HG02623 (cell line): ENCODE measurements around the gene SFXN3.

Source experiments
- ATAC-seq: cut with Tn5 transposase; IDR thresholded peaks from one replicate; pipeline ENCODE4 v1.9.1; 2021; ENCODE audit warnings: moderate library complexity; ENCODE audit not compliant: unreplicated experiment

Gene SFXN3

DNA sequence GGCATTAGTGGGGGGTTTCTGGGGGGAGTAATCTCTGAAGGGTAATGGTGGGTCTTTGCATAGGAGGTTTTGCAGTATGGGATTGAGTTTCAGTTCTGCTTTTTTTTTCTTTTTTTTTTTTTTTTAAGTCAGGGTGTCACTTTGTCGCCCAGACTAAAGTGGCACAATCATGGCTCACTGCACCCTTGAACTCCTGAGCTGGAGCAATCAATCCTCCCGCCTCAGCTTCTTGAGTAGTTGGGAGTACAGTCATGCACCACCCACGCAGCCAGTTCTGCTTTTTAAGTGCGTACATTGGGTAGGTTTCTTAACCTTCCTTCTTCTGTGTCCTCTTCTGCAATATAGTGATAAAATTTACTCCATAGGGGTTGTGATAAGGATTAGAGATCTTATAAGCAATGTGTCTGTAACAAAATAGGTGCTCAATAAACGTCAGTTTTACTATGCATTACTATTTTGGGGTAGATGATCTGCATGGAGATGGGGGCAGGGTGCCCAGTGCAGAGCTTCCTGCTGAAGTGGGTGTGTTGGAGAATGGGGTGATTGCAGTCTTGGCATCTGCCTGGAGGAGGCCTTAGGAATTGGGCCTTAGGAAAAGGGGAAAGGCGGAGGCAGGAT lies 40.3 kb downstream of the SFXN3 start:
- ATAC-seq, result no peak

DNA sequence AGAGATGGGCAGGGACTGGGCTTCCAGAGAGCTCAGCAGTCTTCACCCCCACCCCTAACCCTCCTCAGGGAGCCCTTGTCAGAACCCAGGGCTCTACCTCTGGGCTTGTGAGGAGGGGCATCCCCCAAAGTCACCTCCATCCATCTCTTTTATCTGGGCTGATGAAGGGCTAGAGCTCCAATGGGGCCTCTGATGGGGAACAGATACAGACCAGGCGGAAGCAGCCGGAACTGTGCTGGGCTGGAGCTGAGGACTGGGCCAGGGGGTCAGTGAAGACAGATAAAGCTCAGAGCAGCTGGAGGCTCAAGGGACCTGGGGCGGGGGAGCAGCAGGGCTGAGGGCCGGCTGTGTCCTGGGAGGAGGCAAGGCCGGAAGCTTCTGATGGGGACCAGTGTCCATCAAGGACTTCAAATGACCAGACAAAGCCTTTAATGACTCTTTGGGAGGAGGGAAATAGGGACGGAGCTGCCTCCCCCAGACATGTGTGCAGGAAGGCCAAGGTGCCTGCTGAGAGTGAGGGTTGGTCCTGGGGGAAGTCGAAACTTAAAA lies 40.9 kb downstream of the SFXN3 start:
- no peak for ATAC-seq

DNA sequence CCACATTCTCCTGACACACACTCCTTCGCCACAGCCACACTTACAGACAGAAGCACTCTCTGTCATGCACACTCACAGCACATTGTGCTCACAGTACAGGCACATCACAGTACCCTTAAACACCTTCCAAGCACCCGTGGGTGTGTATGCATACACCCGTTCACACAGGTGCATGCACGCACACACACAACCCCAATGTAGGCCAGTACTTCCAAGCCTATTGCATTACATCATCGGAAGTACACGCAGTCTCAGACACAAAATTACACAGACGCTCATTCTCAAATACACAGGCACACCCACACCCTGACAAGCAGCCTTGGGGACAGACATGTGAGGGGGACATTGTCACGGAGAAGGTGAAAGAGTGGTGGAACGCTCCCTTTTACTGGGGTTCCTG lies 41.9 kb downstream of the SFXN3 start:
- no peak for ATAC-seq

DNA sequence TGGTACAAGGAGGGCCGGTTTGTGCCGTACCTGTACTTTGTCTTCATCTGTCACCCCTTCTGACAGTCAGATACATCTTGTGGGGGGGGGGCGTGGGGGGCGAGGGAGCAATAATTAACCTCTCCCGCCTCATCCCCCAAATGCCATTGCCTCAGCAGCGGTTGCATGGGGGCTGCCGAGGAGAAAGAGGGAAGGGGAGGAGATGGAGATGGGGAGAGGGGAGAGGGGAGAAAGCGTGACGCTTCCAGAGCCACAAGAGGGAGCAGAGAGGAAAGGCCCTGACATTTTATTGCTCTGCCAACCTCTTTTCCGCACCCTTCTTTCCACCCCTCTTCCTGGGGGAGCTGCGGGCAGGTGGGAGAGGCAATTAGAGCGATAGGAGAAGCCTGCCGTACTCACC lies 42.6 kb downstream of the SFXN3 start:
- ATAC-seq, result no peak

DNA sequence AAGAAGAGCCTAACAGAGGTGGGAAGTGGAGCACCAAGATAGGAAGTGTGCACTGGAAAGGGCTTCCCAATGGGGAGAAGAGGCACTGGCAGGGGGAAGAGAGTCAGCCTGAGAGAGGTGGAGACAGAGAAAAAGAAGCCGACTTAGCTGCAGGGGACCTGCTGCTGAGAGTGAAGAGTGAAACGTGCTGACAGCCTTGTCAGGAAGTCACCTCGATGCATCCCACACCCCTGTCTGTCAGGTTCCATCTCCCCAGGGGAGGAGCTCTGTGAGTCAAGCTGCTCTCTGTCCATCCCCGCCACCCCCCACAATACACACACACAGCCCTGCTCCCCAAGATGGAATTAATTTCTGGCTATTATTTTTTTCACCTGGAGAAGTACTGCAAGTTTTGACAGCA lies 44.7 kb downstream of the SFXN3 start:
- ATAC-seq, result no peak

DNA sequence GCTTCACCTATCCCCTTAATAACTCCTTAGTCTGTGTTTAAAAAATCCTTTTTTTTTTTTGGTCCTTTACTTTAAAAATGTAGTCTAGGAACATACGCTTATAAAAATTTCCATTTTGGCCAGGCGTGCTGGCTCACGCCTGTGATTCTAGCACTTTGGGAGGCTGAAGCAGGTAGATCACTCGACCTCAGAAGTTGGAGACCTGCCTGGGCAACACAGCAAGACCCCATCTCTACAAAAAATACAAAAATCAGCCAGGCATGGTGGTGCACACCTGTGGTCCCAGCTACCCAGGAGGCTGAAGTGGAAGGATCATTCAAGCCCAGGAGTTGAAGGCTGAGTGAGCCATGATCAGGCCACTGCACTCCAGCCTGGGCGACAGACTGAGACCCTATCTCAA lies 45.6 kb downstream of the SFXN3 start:
- no peak for ATAC-seq

DNA sequence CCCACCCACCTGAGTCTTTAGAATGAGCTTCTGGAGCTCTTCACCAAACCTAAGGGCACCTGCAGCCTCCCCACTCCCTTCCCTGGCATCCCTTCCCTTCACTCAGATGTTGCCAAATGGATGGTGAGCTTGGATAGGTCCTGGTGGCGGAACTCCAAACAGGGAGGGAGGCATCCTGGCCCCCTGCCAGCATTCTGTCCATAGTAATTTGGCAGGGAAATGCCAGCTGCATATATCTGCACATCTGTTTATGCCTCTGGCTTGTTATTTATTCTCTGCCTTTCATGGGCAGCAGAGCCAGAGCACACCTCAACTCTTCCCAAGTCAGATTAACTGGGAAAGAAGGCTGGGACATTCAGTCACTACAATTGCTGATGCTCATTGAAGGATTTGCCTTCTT lies 48.8 kb downstream of the SFXN3 start:
- ATAC-seq, result no peak

DNA sequence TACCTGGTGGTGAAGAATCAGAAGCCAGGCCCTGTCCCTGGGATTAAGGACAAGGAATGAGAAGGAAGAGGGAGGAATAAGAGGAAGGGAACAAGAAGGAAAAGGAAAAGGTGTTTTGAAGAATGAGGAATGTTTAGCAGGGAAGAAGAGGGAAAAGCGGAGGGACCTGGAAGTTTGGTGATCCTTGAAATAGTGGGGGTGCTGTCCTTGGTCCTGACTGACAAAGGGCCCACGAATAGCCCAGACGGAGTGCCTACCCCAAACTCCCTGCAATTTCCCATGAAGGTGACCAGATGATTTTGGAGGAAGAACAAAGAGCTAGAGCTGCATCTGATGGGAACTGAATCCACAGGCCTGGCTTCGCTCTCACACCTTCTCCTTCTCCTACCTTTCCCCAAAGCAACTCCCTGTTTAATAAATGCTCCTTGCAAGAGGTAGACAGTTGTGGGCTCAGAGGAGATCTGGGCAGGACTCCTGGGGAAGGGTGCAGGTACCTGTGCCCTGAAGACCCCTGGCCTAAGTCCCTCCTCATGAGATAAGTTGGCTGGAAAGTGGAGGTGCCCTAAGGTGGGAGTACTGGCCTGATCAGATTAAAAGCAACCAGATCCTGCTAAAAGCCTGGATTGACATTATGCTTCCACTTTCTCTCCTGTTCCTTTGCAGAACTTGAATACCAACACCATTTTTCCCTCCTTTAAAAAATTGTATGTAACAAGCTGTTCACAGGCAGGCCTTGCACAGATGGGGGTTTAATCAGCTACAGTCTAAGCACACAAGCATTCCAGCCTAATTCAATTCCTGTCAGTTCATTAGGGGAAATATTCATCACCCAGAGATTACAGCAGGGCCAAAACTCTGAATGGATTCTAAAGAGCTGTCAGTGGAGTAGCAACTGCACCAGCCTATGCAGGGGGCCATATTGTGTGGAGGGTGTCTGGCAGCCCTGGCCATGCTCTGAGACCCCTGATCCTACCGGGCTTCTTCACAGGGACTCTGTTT lies 50.2 kb downstream of the SFXN3 start:
- no peak for ATAC-seq

DNA sequence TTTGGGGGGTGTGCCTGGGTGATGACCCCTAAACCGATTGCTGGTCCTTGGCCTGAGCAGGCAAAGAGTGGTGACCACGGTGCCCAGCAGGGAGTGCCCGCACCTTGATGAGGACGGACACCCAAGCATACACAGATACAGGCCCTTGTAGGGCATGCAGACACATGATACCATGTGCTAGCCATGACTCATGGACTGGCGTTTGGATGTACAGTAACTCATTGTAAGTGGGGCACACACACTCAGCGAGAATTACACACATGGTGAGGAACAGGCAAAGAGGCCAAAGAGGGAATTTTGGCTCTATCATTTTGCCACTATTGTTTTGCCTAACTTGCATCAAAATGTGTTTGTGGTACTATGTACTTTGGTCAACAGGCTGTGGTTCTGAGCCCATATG lies 54.8 kb downstream of the SFXN3 start:
- ATAC-seq, result no peak

DNA sequence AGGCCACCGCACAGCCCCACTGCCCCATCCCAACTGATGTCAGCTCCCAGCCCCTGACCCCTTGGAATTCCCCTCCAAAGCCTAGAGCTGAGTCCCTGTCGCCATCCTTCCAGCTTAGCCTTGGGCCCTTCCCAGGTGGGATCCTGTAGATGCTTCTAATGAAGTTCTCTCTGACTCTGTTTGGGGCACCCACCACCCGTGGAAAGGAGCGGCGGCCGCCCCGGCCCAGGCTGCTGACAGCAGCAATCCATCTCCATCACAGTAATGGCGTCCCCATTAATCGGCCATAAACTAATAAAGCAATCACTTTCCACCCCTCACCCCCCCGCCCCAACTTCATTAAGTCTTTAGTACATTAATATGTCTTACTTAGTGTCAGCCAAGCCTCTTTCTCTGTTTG lies 56.3 kb downstream of the SFXN3 start:
- no peak for ATAC-seq

DNA sequence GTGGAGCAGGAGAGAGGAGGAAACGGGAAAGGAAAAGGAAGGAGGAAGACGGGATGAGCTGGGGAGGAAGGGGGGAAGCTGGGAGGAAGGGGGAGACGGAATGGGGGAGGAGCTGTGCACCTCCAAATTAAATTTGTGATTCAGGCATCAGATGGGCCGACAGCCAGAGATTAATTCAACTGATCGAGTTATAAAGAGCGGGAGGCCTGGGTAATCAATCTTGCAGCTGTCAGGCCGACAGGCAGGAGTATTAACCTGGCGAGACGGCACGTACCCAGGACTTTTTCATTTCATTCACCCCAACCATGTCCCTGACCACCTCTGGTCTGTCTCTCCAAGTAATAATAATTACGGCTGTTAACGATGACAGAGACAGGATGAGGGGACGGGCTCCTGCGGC lies 56.9 kb downstream of the SFXN3 start:
- no peak for ATAC-seq

DNA sequence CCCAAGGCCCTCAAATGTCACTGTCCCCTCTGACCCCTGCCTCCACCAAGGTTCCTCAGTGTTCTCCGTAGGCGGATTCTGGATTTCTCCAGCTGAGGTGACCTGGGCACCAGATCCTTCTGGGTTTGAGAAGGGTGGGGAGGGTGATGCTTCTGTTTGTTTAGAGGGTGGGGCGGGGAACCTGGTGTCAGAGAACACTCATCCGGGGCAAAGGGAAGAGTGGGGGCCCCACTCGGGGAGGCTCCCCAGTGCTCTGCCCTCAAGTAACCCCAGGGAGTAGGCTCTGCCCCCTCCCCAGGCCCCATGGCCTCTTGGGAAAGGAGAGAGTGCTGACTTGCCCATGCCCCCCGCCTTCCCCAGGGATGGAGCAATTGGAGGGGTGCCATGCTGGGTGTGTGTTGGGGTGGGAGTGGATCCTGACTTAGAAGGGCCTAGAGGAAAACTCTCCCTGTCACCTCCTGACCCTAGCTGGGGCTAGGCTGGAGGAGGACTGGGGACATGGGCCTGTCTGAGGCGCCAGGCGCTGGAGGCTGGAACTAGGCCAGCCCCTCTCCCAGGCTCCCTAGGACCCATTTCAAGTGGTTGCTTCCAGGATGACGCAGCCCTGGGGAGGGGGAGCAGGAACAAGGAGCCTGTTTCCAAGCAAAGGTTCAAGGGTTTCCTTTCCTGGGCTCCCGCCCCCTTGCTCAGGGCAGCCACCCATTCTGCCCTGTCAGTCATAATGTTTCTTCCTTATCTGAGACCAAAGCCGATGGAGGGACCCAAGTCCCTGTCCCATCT lies 58.7 kb downstream of the SFXN3 start:
- ATAC-seq, result no peak

DNA sequence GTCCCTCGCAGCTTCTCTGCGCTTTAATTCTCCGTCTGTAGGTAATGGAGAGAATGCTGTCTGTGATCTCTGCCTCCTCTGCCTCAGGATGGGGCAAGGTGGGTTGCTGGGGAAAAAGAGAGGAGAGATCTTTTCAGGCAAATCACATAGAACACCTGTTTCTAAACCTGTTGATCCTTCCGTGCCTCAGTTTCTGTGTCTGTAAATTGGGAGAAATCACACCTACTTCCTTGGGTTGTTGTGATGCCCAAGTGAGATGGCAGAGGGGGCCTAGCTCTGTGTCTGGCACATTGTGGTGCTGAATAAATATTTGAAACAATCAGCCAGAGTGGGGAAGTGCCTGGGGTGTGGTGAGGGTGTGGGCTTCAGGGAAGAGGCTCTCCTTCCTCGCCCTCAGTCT lies 59.6 kb downstream of the SFXN3 start:
- no peak for ATAC-seq
